SK-N-SH (cell line): ENCODE results near the gene GLTPD2.

Experiments used
- RCOR1 ChIP-seq: fragments of 150-350 bp; IDR thresholded peaks from 2 replicates; pipeline ENCODE4 v1.6.1; 2017; ENCODE audit warnings: antibody characterized with exemption, low read length
- USF1 ChIP-seq: IDR thresholded peaks from 2 replicates; pipeline ENCODE4 v1.4.0; 2012; ENCODE audit warnings: low read depth, borderline replicate concordance

DNA sequence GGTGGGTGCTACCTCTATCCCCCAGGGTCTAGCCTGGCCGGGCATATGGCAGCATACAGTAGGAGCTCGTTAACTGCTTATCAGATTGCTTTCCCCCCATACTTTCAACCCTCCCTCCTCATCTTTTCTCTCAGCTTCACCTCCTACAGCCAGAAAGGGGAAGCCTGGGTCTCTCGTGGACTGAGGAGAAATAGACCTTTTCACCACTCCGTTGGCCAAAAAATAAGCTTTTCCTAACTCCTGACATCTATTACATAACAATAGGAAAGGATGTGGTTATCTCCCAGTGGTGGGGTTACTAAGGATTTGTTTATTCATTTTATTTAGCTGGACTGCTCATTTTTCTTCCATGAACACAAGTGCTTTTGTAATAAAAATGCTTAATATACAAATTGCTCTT lies 40.1 kb upstream of the GLTPD2 start:
- no peak for TF ChIP-seq USF1
- no peak for TF ChIP-seq RCOR1
